GM23338 (cell line): ENCODE measurements around the gene CNNM1. TPM values are rescaled to one million over a fixed set of nuclear protein-coding genes. Genes with fewer than 3 reads are reported as not detected.

ENCODE experiments used
- ATAC-seq: fragments of 200-7000 bp; cut with Tn5 transposase; 3 replicates; pipeline ENCODE4 v1.9.1; 2020
- DNase-seq: peaks from one replicate; pipeline ENCODE4 v3.0.0-alpha.2; 2015; ENCODE audit warnings: low spot score
- H2AFZ ChIP-seq: fragments of 200-600 bp; sonication (generic); 2 replicates; pipeline ENCODE4 v1.8.0; 2016; ENCODE audit warnings: antibody characterized with exemption, mild to moderate bottlenecking, moderate library complexity
- H3F3A ChIP-seq: fragments of 200-600 bp; sonication (generic); replicated peaks from 2 replicates; pipeline ENCODE4 v1.8.0; 2017; ENCODE audit warnings: antibody characterized with exemption, mixed run types, low read depth
- H3K27ac ChIP-seq: fragments of 200-600 bp; sonication (generic); 2 replicates; pipeline ENCODE4 v1.6.1; 2016; ENCODE audit warnings: low read depth
- H3K27me3 ChIP-seq: fragments of 200-600 bp; sonication (generic); 2 replicates; pipeline ENCODE4 v1.8.0; 2016; ENCODE audit warnings: mild to moderate bottlenecking, mixed run types, moderate library complexity; ENCODE audit not compliant: insufficient read depth
- H3K36me3 ChIP-seq: fragments of 200-600 bp; sonication (generic); 2 replicates; pipeline ENCODE4 v1.8.0; 2016; ENCODE audit warnings: mild to moderate bottlenecking; ENCODE audit not compliant: insufficient read depth
- H3K4me1 ChIP-seq: fragments of 200-600 bp; sonication (generic); 2 replicates; pipeline ENCODE4 v1.8.0; 2016; ENCODE audit warnings: mild to moderate bottlenecking, moderate library complexity; ENCODE audit not compliant: insufficient read depth
- H3K4me2 ChIP-seq: fragments of 200-600 bp; sonication (generic); 2 replicates; pipeline ENCODE4 v1.7.1; 2017; ENCODE audit warnings: mixed run types
- H3K4me3 ChIP-seq: fragments of 200-600 bp; sonication (generic); 2 replicates; pipeline ENCODE4 v1.6.1; 2016; ENCODE audit warnings: mixed run types
- H3K79me2 ChIP-seq: fragments of 200-600 bp; sonication (generic); replicated peaks from 2 replicates; pipeline ENCODE4 v1.8.0; 2017; ENCODE audit warnings: mild to moderate bottlenecking; ENCODE audit not compliant: insufficient read depth
- H3K9me2 ChIP-seq: fragments of 200-600 bp; sonication (generic); 2 replicates; pipeline ENCODE4 v1.8.0; 2017; ENCODE audit not compliant: insufficient read depth
- H4K20me1 ChIP-seq: fragments of 200-600 bp; sonication (generic); replicated peaks from 2 replicates; pipeline ENCODE4 v1.8.0; 2017; ENCODE audit warnings: mild to moderate bottlenecking; ENCODE audit not compliant: insufficient read depth
- H3K27ac Mint-ChIP-seq: 2 replicates; pipeline ENCODE4 v1.8.0; 2020; ENCODE audit warnings: inconsistent platforms, mild to moderate bottlenecking, moderate library complexity, mixed read lengths
- H3K27me3 Mint-ChIP-seq: 3 replicates; pipeline ENCODE4 v1.8.0; 2022; ENCODE audit warnings: low read depth, mild to moderate bottlenecking, moderate library complexity, mixed read lengths, inconsistent platforms; ENCODE audit not compliant: insufficient read depth, poor library complexity
- H3K36me3 Mint-ChIP-seq: 3 replicates; pipeline ENCODE4 v1.8.0; 2021; ENCODE audit warnings: low read depth, mild to moderate bottlenecking, inconsistent platforms, moderate library complexity, mixed read lengths
- H3K4me1 Mint-ChIP-seq: 3 replicates; pipeline ENCODE4 v1.8.0; 2020; ENCODE audit warnings: mild to moderate bottlenecking, inconsistent platforms, mixed read lengths
- H3K4me3 Mint-ChIP-seq: 3 replicates; pipeline ENCODE4 v1.8.0; 2021; ENCODE audit warnings: moderate library complexity, mild to moderate bottlenecking, inconsistent platforms, mixed read lengths
- H3K9me3 Mint-ChIP-seq: 3 replicates; pipeline ENCODE4 v1.8.0; 2020; ENCODE audit warnings: moderate library complexity, mild to moderate bottlenecking, inconsistent platforms, mixed read lengths
- CREB1 ChIP-seq: fragments of 250-450 bp; sonication (Bioruptor Pico); IDR thresholded peaks from 2 replicates; pipeline ENCODE4 v1.5.0; 2020; ENCODE audit warnings: low read depth, mild to moderate bottlenecking, moderate library complexity
- CTCF ChIP-seq, 2 experiments: fragments of 200-600 bp in 1 of 2; sonication (generic) in 1 of 2; conservative IDR thresholded peaks; 2 replicates each; pipeline versions ENCODE4 v1.5.1 to v1.6.1; 2016 to 2017; ENCODE audit warnings: antibody characterized with exemption in 2 of 2, low read depth in 2 of 2, mild to moderate bottlenecking in 2 of 2, moderate library complexity in 1 of 2
- ETS1 ChIP-seq: IDR thresholded peaks from 2 replicates; pipeline ENCODE4 v1.6.1; 2016; ENCODE audit warnings: antibody characterized with exemption
- EZH2 ChIP-seq: fragments of 200-600 bp; sonication (generic); IDR thresholded peaks from one replicate; pipeline ENCODE4 v1.8.0; 2017; ENCODE audit warnings: antibody characterized with exemption, mild to moderate bottlenecking, low read depth; ENCODE audit not compliant: unreplicated experiment
- EZH2phosphoT487 ChIP-seq: fragments of 200-600 bp; sonication (generic); IDR thresholded peaks from one replicate; pipeline ENCODE4 v1.8.1; 2018; ENCODE audit warnings: antibody characterized with exemption; ENCODE audit not compliant: unreplicated experiment
- JUNB ChIP-seq: IDR thresholded peaks from one replicate; pipeline ENCODE4 v1.6.1; 2016; ENCODE audit warnings: antibody characterized with exemption; ENCODE audit not compliant: unreplicated experiment
- NANOG ChIP-seq: IDR thresholded peaks from 2 replicates; pipeline ENCODE4 v1.6.1; 2016; ENCODE audit warnings: antibody characterized with exemption, borderline replicate concordance
- POLR2AphosphoS5 ChIP-seq: IDR thresholded peaks from 2 replicates; pipeline ENCODE4 v1.6.1; 2016; ENCODE audit warnings: antibody characterized with exemption, low read depth
- REST ChIP-seq: IDR thresholded peaks from one replicate; pipeline ENCODE4 v1.6.1; 2018; ENCODE audit warnings: antibody characterized with exemption; ENCODE audit not compliant: unreplicated experiment
- STAT1 ChIP-seq: IDR thresholded peaks from one replicate; pipeline ENCODE4 v1.6.1; 2016; ENCODE audit warnings: antibody characterized with exemption; ENCODE audit not compliant: unreplicated experiment
- ZNF114 ChIP-seq: fragments of 250-450 bp; sonication (Bioruptor Pico); IDR thresholded peaks from 2 replicates; pipeline ENCODE4 v1.5.0; 2020; ENCODE audit warnings: mild to moderate bottlenecking, moderate library complexity
- ZNF331 ChIP-seq: fragments of 250-450 bp; sonication (Bioruptor Pico); IDR thresholded peaks from 2 replicates; pipeline ENCODE4 v1.5.0; 2020; ENCODE audit warnings: low read depth, mild to moderate bottlenecking, moderate library complexity
- ZNF462 ChIP-seq: fragments of 250-450 bp; sonication (Bioruptor Pico); IDR thresholded peaks from 2 replicates; pipeline ENCODE4 v1.5.0; 2020; ENCODE audit warnings: mild to moderate bottlenecking, moderate library complexity
- polyA plus RNA-seq: library from polyadenylated mRNA; unstranded; fragments of >200 nt; fragmentation: Nextera tagmentation; extraction: Ambion mirVana; gene quantifications from 2 replicates; pipeline ENCODE4 v1.2.1, GENCODE V29; 2016
- total RNA-seq: library from RNA; depleted of rRNA; stranded (reverse); fragments of >200 nt; shearing (Covaris generic); gene quantifications from 2 replicates; pipeline ENCODE4 v1.2.3, GENCODE V29; 2014

CNNM1 gene
- total and polyA plus RNA-seq, 2 experiments from 2014 or later, result 0.52 to 0.90 TPM

- DNase-seq, result peak; percentile 74
- ATAC-seq, result peak; percentile 81
- no peak overlapping the region for H2AFZ ChIP-seq
- no peaks in the 10 kb centered on the region for H3F3A ChIP-seq
- Mint-ChIP-seq H3K36me3 (peaks cover 21% of the 10 kb centered on the region; the same call in 2 of the 3 replicates), H3K27ac (peak overlapping the region; percentile 41; the same call in 1 of the 2 replicates), H3K4me3 (peak overlapping the region; percentile 62), H3K27me3 (peaks cover 2% of the 10 kb centered on the region), H3K9me3 (no peaks in the 10 kb centered on the region), H3K4me1 (peaks cover 47% of the 10 kb centered on the region)
- H3K9me2 ChIP-seq, result no peaks in the 10 kb centered on the region
- H3K79me2 ChIP-seq, result no peaks in the 10 kb centered on the region
- peak overlapping the region; percentile 47 for H3K4me2 ChIP-seq
- no peaks in the 10 kb centered on the region; the same call in 1 of the 2 replicates for H3K36me3 ChIP-seq
- no peak overlapping the region for H3K27ac ChIP-seq
- peak overlapping the region; percentile 45 for H3K4me3 ChIP-seq
- no peaks in the 10 kb centered on the region for H3K27me3 ChIP-seq
- no peaks in the 10 kb centered on the region for H4K20me1 ChIP-seq
- peaks cover 33% of the 10 kb centered on the region for H3K4me1 ChIP-seq
- TF ChIP-seq CTCF (conservative IDR thresholded peaks at IDR 0.05; ENCODE audit: low read depth in 2 of 2) (no peak), EZH2 (no peak), STAT1 (no peak), ETS1 (no peak), JUNB (no peak), CREB1 (CRISPR knock-in tag) (no peak), ZNF114 (CRISPR knock-in tag) (no peak), POLR2AphosphoS5 (no peak), ZNF331 (CRISPR knock-in tag) (no peak), ZNF462 (CRISPR knock-in tag) (no peak), REST (no peak), NANOG (no peak), EZH2phosphoT487 (no peak)
Observed at GRCh38 chr10:99393036-99393435, 63.9 kb downstream of the CNNM1 start.
